ENCODE results near the gene DHRS4.
"Not testable (repeated sequence)": the region's sequence is repeated elsewhere in the genome, so short reads cannot be mapped to it uniquely, and the experiment has no call there.

- not testable (repeated sequence) for TF ChIP-seq POLR2A (IDR thresholded peaks at IDR 0.05)
- TF ChIP-seq, protein P1, sequence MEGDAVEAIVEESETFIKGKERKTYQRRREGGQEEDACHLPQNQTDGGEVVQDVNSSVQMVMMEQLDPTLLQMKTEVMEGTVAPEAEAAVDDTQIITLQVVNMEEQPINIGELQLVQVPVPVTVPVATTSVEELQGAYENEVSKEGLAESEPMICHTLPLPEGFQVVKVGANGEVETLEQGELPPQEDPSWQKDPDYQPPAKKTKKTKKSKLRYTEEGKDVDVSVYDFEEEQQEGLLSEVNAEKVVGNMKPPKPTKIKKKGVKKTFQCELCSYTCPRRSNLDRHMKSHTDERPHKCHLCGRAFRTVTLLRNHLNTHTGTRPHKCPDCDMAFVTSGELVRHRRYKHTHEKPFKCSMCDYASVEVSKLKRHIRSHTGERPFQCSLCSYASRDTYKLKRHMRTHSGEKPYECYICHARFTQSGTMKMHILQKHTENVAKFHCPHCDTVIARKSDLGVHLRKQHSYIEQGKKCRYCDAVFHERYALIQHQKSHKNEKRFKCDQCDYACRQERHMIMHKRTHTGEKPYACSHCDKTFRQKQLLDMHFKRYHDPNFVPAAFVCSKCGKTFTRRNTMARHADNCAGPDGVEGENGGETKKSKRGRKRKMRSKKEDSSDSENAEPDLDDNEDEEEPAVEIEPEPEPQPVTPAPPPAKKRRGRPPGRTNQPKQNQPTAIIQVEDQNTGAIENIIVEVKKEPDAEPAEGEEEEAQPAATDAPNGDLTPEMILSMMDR (IDR thresholded peaks at IDR 0.05): not testable (repeated sequence)
These were observed 43.3 kb downstream of the DHRS4 start for GRCh38 chr14:23996825-23997224.

All from heart left ventricle (tissue), 13 donors.